Esophagus muscularis mucosa (tissue), 4 donors: Measurements from ENCODE around the gene ZNF66.
"Not testable (repeated sequence)": the region's sequence is repeated elsewhere in the genome, so short reads cannot be mapped to it uniquely, and the experiment has no call there.

Experiments
- EP300 ChIP-seq: sonication (generic); formaldehyde crosslinking; IDR thresholded peaks from one replicate; pipeline ENCODE4 v1.6.1; 2017; ENCODE audit warnings: antibody characterized with exemption
- POLR2A ChIP-seq: fragments of 450-650 bp; IDR thresholded peaks from one replicate; pipeline ENCODE4 v1.6.1; 2017; ENCODE audit warnings: antibody characterized with exemption, moderate library complexity, mild to moderate bottlenecking, low read depth
- POLR2AphosphoS5 ChIP-seq, 2 donors: sonication (generic); formaldehyde crosslinking; IDR thresholded peaks; one replicate each; pipeline ENCODE4 v1.6.1; 2017; ENCODE audit warnings: antibody characterized with exemption in 2 of 2
- TF ChIP-seq, protein P1 (sequence below), 3 experiments: fragments of 200-600 bp in 2 of 3; fragments of 450-650 bp in 1 of 3; sonication (generic) in 2 of 3; IDR thresholded peaks; one replicate each; pipeline ENCODE4 v1.5.1; 2017 to 2019; ENCODE audit warnings: antibody characterized with exemption in 3 of 3, mild to moderate bottlenecking in 2 of 3, moderate library complexity in 1 of 3

GRCh38 chr19:20752291-20752690, 23.8 kb upstream of the ZNF66 start:
- TF ChIP-seq POLR2AphosphoS5 (IDR thresholded peaks at IDR 0.05); POLR2A; EP300: not testable (repeated sequence)
- TF ChIP-seq, protein P1, sequence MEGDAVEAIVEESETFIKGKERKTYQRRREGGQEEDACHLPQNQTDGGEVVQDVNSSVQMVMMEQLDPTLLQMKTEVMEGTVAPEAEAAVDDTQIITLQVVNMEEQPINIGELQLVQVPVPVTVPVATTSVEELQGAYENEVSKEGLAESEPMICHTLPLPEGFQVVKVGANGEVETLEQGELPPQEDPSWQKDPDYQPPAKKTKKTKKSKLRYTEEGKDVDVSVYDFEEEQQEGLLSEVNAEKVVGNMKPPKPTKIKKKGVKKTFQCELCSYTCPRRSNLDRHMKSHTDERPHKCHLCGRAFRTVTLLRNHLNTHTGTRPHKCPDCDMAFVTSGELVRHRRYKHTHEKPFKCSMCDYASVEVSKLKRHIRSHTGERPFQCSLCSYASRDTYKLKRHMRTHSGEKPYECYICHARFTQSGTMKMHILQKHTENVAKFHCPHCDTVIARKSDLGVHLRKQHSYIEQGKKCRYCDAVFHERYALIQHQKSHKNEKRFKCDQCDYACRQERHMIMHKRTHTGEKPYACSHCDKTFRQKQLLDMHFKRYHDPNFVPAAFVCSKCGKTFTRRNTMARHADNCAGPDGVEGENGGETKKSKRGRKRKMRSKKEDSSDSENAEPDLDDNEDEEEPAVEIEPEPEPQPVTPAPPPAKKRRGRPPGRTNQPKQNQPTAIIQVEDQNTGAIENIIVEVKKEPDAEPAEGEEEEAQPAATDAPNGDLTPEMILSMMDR (IDR thresholded peaks at IDR 0.05), result not testable (repeated sequence)
